Measurements from ENCODE around the gene ADTRP. TPM values are rescaled to one million over a fixed set of nuclear protein-coding genes. Genes with fewer than 3 reads are reported as not detected.
A peak's percentile ranks its signal among the peaks of the same experiment; 100 is the strongest.
"Not testable (repeated sequence)": the region's sequence is repeated elsewhere in the genome, so short reads cannot be mapped to it uniquely, and the experiment has no call there.

ADTRP gene
- total and polyA plus RNA-seq, 12 donors: 0.20 to 1.1 (median 0.35) TPM; not detected in 5

GRCh38 chr6:11804135-11804534 is 25.5 kb upstream of the ADTRP start:
- 79 to 93% (median 86%) methylated on average over 6 of the region's 6 CpGs for WGBS, 4 donors
- no peaks in the 10 kb centered on the region for H3K27me3 ChIP-seq
- H3K4me3 ChIP-seq: no peak overlapping the region
- no peak overlapping the region for H3K27ac ChIP-seq
- intact Hi-C loops (cut with DNase I): no loop called here
- peaks cover 0 to 3% of the 10 kb centered on the region in 2 donors for H3K4me1 ChIP-seq (replicated peaks in 1 of 2)
- H3K9me3 ChIP-seq (replicated peaks in 1 of 3): no peaks in the 10 kb centered on the region
- no peak for DNase-seq
- TF ChIP-seq, protein P1, sequence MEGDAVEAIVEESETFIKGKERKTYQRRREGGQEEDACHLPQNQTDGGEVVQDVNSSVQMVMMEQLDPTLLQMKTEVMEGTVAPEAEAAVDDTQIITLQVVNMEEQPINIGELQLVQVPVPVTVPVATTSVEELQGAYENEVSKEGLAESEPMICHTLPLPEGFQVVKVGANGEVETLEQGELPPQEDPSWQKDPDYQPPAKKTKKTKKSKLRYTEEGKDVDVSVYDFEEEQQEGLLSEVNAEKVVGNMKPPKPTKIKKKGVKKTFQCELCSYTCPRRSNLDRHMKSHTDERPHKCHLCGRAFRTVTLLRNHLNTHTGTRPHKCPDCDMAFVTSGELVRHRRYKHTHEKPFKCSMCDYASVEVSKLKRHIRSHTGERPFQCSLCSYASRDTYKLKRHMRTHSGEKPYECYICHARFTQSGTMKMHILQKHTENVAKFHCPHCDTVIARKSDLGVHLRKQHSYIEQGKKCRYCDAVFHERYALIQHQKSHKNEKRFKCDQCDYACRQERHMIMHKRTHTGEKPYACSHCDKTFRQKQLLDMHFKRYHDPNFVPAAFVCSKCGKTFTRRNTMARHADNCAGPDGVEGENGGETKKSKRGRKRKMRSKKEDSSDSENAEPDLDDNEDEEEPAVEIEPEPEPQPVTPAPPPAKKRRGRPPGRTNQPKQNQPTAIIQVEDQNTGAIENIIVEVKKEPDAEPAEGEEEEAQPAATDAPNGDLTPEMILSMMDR (IDR thresholded peaks at IDR 0.05): no peak
- no peak for TF ChIP-seq POLR2A (IDR thresholded peaks at IDR 0.05)
- H3K36me3 ChIP-seq (replicated peaks in 1 of 2): no peaks in the 10 kb centered on the region

GRCh38 chr6:11803591-11803971 is 25.0 kb upstream of the ADTRP start:
- Histone ChIP-seq H3K9me3 (replicated peaks in 1 of 3) (no peaks in the 10 kb centered on the region), H3K36me3 (replicated peaks in 1 of 2) (no peaks in the 10 kb centered on the region), H3K4me3 (no peak overlapping the region), H3K27ac (no peak overlapping the region), H3K27me3 (no peaks in the 10 kb centered on the region), H3K4me1 (replicated peaks in 1 of 2) (no peaks in the 10 kb centered on the region)
- no peak for DNase-seq
- intact Hi-C loops (cut with DNase I): no loop called here
- WGBS, 4 donors: 76 to 88% (median 84%) methylated on average over 2 of the region's 2 CpGs
- TF ChIP-seq, protein P1 (IDR thresholded peaks at IDR 0.05): no peak
- TF ChIP-seq POLR2A (IDR thresholded peaks at IDR 0.05): no peak

DNA sequence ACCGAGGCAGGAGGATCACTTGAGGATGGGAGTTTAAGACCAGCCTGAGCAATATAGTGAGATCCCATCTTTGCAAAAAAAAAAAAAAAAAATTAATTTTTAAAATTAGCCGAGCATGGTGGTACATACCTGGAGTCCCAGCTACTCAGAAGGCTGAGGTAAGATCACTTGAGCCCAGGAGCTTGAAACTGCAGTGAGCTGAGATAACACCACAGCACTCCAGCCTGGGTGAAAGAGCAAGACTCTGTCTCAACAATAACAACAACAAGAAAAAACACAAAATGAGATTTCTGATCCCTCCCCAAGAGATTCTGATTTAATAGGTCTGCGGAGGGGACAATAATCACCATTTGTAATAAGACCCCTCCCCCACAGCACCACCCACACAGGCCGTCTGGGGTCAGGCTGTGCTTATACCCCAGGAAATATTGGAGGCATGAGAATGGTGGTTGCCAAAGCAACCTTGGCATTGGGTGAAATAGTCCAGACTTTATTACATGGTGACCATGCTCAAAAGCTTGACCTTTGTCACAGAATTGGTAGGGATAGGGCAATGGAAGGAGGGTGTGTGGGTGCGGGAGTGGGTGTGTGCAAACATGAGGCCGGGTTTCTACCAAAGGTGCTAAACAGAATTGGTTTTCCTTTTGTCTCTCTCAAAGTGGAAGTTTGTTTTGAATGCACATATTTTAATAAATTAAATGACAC is 24.4 kb upstream of the ADTRP start:
- intact Hi-C loops (cut with DNase I): no loop called here
- H3K4me3 ChIP-seq: no peak overlapping the region
- H3K9me3 ChIP-seq (replicated peaks in 1 of 3): no peaks in the 10 kb centered on the region
- 86 to 94% (median 90%) methylated on average over 6 of the region's 6 CpGs for WGBS, 4 donors
- H3K36me3 ChIP-seq (replicated peaks in 1 of 2): no peaks in the 10 kb centered on the region
- DNase-seq: no peak
- TF ChIP-seq, protein P1 (IDR thresholded peaks at IDR 0.05): no peak
- no peak for TF ChIP-seq POLR2A (IDR thresholded peaks at IDR 0.05)
- no peaks in the 10 kb centered on the region for H3K4me1 ChIP-seq (replicated peaks in 1 of 2)
- H3K27me3 ChIP-seq: no peaks in the 10 kb centered on the region
- H3K27ac ChIP-seq: no peak overlapping the region

- H3K4me3 ChIP-seq; H3K27me3 ChIP-seq; H3K36me3 ChIP-seq (replicated peaks in 1 of 2); DNase-seq; intact Hi-C loops (cut with DNase I); H3K4me1 ChIP-seq (replicated peaks in 1 of 2); H3K9me3 ChIP-seq (replicated peaks in 1 of 3); H3K27ac ChIP-seq: not testable (repeated sequence)
- 86 to 96% (median 92%) methylated on average over 1 of the region's 1 CpG for WGBS, 4 donors
Observed at GRCh38 chr6:11800531-11800930, 21.9 kb upstream of the ADTRP start.

DNA sequence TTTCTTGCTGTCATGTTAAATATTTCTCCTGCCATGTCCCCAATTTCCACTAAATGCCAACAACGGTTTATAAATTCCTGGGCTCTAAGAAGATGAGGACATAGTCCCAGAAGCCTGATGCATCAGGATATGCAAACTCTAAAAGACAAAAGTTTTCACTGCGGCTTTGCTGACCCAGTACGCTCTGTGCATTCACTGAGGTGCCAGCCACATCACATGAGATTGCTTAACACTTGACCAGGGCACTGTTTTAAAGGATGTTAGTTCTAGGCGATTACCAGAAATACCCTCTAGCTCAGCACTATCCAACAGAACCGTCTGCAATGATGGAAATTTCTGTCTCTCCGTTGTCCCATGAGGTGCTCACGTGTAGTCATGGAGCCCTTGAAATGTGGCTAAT is 19.9 kb upstream of the ADTRP start:
- Histone ChIP-seq H3K27me3 (no peaks in the 10 kb centered on the region), H3K4me3 (no peak overlapping the region), H3K27ac (no peak overlapping the region), H3K9me3 (replicated peaks in 1 of 3) (no peaks in the 10 kb centered on the region), H3K4me1 (replicated peaks in 1 of 2) (peaks cover 12 to 16% of the 10 kb centered on the region in 2 donors), H3K36me3 (replicated peaks in 1 of 2) (no peaks in the 10 kb centered on the region)
- intact Hi-C loops (cut with DNase I): no loop called here
- peak in 1 of 7 donors; percentile 14 for DNase-seq
- no peak for TF ChIP-seq POLR2A (IDR thresholded peaks at IDR 0.05)
- 84 to 96% (median 92%) methylated on average over 7 of the region's 7 CpGs for WGBS, 4 donors
